H1 (cell line): Measurements from ENCODE around the gene PITPNM1.

Source experiments
- BCL11A ChIP-seq, 2 experiments: IDR thresholded peaks; one replicate each; pipeline ENCODE4 v1.6.1; 2011; ENCODE audit warnings: low read depth in 2 of 2, low read length in 2 of 2, mild to moderate bottlenecking in 2 of 2
- CHD1 ChIP-seq: IDR thresholded peaks from 2 replicates; pipeline ENCODE4 v1.6.1; 2012; ENCODE audit warnings: low read depth, low read length, improper control_type of control experiment
- CTCF ChIP-seq, 3 experiments: IDR thresholded peaks; 1 replicate in 2 of 3; 2 replicates in 1 of 3; pipeline versions ENCODE4 v1.5.1 to v1.6.1; 2011; ENCODE audit warnings: low read length in 3 of 3, mild to moderate bottlenecking in 3 of 3, inconsistent platforms in 2 of 3, low read depth in 1 of 3, moderate library complexity in 1 of 3; ENCODE audit not compliant: insufficient read depth in 1 of 3; ENCODE audit errors: control extremely low read depth in 1 of 3
- E2F6 ChIP-seq: IDR thresholded peaks from 2 replicates; pipeline ENCODE4 v1.6.1; 2012; ENCODE audit warnings: inconsistent platforms
- EZH2 ChIP-seq: fragments of 200-600 bp; sonication (generic); IDR thresholded peaks from 2 replicates; pipeline ENCODE4 v1.7.1; 2012; ENCODE audit warnings: low read depth, mild to moderate bottlenecking, moderate library complexity, low read length, inconsistent platforms; ENCODE audit not compliant: severe bottlenecking
- POLR2A ChIP-seq, 2 experiments: IDR thresholded peaks; 1 replicate in 1 of 2; 2 replicates in 1 of 2; pipeline ENCODE4 v1.6.1; 2011; ENCODE audit warnings: low read depth in 2 of 2, low read length in 2 of 2, mild to moderate bottlenecking in 2 of 2; ENCODE audit errors: control extremely low read depth in 1 of 2
- RAD21 ChIP-seq, 2 experiments: IDR thresholded peaks in 1 of 2; conservative IDR thresholded peaks in 1 of 2; 2 replicates each; pipeline ENCODE4 v1.6.1; 2011; ENCODE audit warnings: low read depth in 2 of 2, low read length in 2 of 2, improper control_type of control experiment in 1 of 2, inconsistent platforms in 1 of 2, mild to moderate bottlenecking in 1 of 2, moderate library complexity in 1 of 2
- RXRA ChIP-seq: IDR thresholded peaks from 2 replicates; pipeline ENCODE4 v1.6.1; 2011; ENCODE audit warnings: low read depth, mild to moderate bottlenecking, low read length, moderate library complexity; ENCODE audit not compliant: insufficient read depth
- SUZ12 ChIP-seq: fragments of 200-600 bp; sonication (generic); IDR thresholded peaks from 2 replicates; pipeline ENCODE4 v1.6.1; 2012; ENCODE audit warnings: mild to moderate bottlenecking, inconsistent platforms, low read length, moderate library complexity, mixed read lengths
- TEAD4 ChIP-seq: IDR thresholded peaks from 2 replicates; pipeline ENCODE4 v1.6.1; 2012; ENCODE audit warnings: low read depth, low read length, inconsistent platforms, mixed read lengths
- YY1 ChIP-seq: IDR thresholded peaks from 2 replicates; pipeline ENCODE4 v1.6.1; 2011; ENCODE audit warnings: low read depth, mild to moderate bottlenecking, low read length
- ZNF274 ChIP-seq: IDR thresholded peaks from 2 replicates; pipeline ENCODE4 v1.7.0; 2012; ENCODE audit warnings: low read length, borderline replicate concordance; ENCODE audit errors: extremely low read depth

- TF ChIP-seq CTCF (IDR thresholded peaks at IDR 0.05; ENCODE audit: control extremely low read depth in 1 of 3, insufficient read depth in 1 of 3, low read depth in 1 of 3, low read length in 3 of 3) (peak; percentile 45 to 63 (median 59)), RAD21 (IDR thresholded peaks at IDR 0.05 in 1 of 2, conservative IDR thresholded peaks at IDR 0.05 in 1 of 2; ENCODE audit: low read depth in 2 of 2, low read length in 2 of 2) (peak; percentile 57 to 72), YY1 (peak; percentile 91), POLR2A (IDR thresholded peaks at IDR 0.05; ENCODE audit: control extremely low read depth in 1 of 2, low read depth in 2 of 2, low read length in 2 of 2) (peak; percentile 57 to 84), EZH2 (no peak), E2F6 (no peak), BCL11A (IDR thresholded peaks at IDR 0.05; ENCODE audit: low read depth in 2 of 2, low read length in 2 of 2) (no peak), CHD1 (no peak), SUZ12 (no peak), TEAD4 (0 out of 2 replicates have a peak, but pooled peaks have one; percentile 15), RXRA (no peak), ZNF274 (no peak)
Measured at GRCh38 chr11:67468759-67469507, 36.2 kb downstream of the PITPNM1 start, which contains the start of gene TMEM134.
